Measurements from ENCODE around the gene TAS2R30.

DNA sequence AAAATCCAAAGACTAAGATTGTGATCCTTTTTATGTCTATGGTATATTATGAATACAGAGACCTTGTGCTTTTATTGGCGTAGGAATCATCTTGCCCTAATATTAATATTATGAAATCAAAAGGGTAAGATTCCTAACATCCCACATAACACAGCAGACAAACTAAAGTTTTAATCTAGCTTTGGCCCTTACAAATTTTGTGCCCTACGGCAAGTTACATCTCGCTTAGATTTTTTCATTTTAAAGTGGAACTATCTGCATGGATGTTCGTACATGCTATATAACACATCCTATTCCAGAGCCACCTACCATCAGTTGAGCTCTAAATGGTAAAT, 36.3 kb upstream of the TAS2R30 start:
- no peak for TF ChIP-seq POLR2A (IDR thresholded peaks at IDR 0.05; ENCODE audit: low read length)
- TF ChIP-seq GATA1 (IDR thresholded peaks at IDR 0.05; ENCODE audit: low read depth, low read length) = no peak
